Inflammatory macrophage (primary cell): Measurements from ENCODE around the gene ZNF24.

Experiments
- DNase-seq, 2 donors: peaks; one replicate each; pipeline ENCODE4 v3.0.0-alpha.2; 2020 to 2022

Gene ZNF24

DNA sequence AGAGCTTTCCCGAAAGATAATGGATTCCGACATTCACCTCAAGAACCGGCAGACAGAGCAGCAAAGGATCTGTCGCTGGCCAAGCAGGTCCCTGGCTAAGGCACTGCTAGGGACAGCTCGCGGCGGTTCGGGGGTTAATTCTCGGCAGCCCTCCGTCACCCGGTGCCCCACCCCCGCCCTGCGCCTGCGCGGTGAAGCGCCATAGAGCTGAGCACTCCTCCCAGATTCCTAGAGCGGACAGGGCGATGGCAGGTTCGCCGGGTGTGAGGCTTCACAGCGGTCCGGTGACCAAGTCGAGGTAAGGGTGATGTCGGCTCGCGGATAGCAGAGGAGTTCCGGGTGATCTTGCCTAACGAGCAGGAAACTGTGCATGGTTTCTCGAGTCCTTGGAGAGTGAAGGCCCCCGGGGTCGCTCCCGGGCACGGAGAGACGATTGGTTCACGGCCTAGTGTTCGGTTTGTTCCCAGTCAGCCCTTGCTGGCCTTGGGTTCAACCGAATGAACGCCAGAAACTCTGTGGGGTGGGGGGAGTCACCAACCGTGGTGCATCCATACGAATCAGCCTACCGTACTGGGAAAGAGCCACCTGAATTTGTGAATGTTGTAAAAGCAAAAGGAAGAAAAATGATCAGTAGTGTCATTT is 54.0 kb downstream of the ZNF24 start, which contains the start of gene ZSCAN30:
TSS of gene ZSCAN30 (minus strand) at position 136 of the 642 bp plus-strand sequence. CDS start 25,877 bp downstream, outside the sequence.
- peak; percentile 95 to 96 for DNase-seq

DNA sequence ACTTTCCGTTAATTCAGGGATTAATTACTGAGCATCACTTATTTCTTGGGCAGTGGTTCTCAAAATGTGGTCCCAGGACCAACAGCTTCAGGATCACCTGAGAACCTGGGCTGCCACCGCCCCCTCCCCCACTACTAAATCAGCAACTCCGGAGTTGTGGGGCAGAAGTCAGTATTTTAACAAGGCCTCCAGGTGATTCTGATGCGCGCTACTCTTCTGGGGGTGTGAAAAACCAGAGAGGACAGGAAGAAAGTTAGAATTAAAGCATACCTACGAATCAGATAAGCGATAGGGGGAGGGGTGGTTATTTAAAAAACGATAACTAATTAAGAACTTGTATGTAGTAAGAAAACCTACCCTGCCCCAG is 54.5 kb downstream of the ZNF24 start:
- peak in 1 of 2 donors; percentile 1 for DNase-seq

DNA sequence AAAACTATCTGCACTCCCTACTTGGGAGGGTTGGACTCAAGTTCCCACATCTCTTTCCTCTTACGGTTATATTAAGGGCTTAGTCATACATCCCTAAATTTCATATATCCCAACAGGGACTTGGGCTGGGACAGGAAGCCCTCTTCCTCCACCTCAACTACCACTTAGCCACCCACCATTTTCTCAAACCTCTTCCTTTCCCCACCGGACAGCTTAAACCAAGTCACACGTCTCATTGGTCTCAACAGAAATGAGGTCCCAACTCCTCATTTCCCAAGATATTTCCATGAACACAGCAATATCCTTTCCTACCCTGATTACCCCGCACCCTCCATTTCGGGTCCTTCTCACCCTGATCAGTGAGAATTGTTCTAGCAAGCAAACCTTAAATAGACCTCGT is 54.9 kb downstream of the ZNF24 start:
- peak; percentile 17 to 20 for DNase-seq

DNA sequence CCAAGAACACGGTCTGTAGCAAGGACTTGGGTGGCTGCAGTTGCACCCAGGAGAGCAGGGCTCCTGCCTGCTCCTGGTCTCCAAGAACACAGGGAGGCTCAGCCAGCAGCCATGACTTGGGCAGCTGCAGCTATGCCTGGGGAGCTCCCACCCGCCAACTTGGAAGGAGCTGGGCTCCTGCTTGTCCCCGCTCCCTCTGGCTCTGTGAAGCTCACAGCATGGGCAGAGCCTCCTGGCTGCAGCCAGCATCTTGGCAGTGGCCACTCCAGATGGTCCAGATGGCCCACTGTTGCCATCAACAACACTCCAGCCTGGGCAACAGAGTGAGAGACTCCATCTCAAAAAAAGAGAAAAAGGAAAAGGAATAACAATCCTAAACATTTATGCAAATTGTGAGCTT is 59.4 kb downstream of the ZNF24 start:
- DNase-seq: no peak

DNA sequence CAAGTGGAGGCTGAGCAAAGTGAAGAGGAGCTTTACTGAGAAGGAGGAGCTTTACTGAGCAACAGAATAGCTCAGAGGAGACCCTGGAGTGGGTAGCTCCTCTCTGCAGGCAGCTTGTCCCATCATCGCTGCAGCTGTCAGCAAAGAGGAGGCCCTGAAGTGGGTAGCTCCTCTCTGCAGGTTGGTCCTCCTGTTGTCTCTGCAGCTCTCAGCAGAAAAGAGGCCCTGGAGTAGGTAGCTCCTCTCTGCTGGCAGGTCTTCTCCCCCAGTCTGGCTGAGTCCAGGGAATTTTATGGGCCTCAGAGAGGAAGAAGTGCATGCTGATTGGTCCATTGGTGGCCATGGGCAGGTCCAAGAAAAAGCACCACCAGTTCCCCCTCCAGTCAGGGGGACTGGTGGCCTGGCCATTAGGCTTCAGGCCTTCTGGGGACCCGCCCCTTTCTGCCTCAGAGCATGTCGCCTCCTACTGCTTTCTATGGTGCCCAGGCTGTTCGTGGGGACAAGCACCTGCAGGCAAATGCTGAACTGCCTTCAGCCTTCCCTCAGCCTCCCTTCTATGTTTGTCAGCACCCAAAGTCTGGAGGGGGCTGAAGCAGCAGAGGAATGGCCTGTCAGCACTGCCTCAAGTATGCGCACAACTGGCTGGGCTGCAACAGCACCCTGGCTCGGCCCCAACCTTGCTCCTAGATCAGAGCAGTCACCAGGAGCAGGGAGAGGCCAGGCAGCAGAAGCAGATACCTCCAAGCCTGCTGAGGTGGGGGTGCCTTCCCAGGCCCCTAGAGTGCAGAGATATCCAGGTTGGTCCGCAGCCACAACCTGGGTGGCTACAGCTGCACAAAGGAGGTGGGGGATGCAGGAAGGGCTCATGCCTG is 60.1 kb downstream of the ZNF24 start:
- DNase-seq: no peak

DNA sequence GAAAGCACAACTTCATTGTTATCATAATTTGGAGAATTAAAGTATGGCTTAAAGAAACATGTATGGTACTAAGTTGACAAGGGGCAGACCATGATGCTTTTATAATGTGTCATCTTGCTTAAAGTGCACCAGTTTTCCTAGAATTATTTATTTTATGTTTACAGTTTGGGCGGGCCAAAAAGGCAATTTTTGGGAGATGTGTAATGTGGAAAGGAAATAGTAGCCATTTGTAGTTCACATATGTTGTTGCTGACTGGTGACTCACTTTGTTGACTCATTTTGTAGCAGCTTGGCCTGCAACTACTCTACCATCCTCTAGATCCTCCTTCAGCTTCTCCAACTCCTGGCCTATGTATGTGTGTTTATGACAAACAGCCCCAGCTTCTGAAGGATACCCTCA is 61.9 kb downstream of the ZNF24 start:
- peak in 1 of 2 donors; percentile 1 for DNase-seq
